Left lobe of liver (tissue), 2 donors: ENCODE results near the gene TMEFF2. TPM values are rescaled to one million over a fixed set of nuclear protein-coding genes. Genes with fewer than 3 reads are reported as not detected.

Source experiments
- ATAC-seq: fragments of 200-7000 bp; cut with Tn5 transposase; one replicate; pipeline ENCODE4 v1.9.1; 2020; ENCODE audit warnings: mild to moderate bottlenecking, moderate library complexity
- DNase-seq: peaks from one replicate; pipeline ENCODE4 v3.0.0-alpha.2; 2020; ENCODE audit warnings: low spot score
- total RNA-seq: library from RNA; stranded (reverse); gene quantifications from one replicate; pipeline ENCODE4 v1.2.1, GENCODE V29; 2021
- donor health status: DM: no; HTN: no; CAD: no; lungs with moderate emphysema.
- donor health status: DM: no; HTN: yes; CAD: no.

TMEFF2 gene
- total RNA-seq, 1 donor from 2014 or later, result not detected

GRCh38 chr2:192026059-192026824, 168.5 kb downstream of the TMEFF2 start:
- ATAC-seq, result no peak
- no peak for DNase-seq

GRCh38 chr2:192025637-192026036, 169.1 kb downstream of the TMEFF2 start:
- DNase-seq (no peak), ATAC-seq (no peak)

- ATAC-seq (no peak), DNase-seq (no peak)
Observed at GRCh38 chr2:192023006-192023405, 171.7 kb downstream of the TMEFF2 start.

DNA sequence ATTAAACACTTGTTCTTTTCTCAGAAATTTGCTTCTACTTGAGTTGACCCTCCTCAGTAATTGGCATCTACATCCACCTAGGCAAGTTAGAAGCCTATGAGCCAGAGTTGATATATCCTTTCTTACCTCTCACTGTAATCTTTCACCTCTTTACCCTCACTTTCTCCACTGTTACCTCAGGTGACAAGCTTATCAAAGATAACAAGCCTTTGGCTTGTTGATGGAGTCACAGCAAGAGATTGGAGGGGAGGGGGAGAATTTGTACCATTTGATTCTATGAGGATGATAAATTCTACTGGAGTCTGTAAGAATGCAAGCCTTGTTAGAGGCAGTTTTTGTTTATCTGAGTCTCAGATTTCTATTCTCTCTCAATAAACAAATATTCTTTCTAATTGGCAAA, 176.9 kb downstream of the TMEFF2 start:
- no peak for DNase-seq
- no peak for ATAC-seq

DNA sequence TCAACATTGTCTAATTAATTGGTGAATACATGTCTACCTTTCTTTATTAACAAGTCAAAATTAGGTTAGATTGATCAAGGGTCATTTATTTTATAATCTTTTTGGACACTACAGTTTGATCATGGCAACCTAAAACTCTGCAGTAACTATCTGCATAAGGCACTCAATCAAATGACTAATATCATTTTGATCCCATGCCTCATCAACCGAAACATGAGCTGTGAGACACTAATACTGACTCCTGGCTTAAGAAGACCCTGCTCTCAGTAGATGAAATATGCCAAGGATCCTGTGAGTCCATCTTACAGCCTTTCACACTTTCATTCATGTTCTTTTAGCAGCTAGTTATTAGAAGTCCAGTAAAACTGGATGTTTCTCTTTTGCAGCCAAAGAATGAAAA, 178.5 kb downstream of the TMEFF2 start:
- DNase-seq, result no peak
- no peak for ATAC-seq

- no peak for DNase-seq
- no peak for ATAC-seq
Observed at GRCh38 chr2:192013211-192013610, 181.5 kb downstream of the TMEFF2 start.

- DNase-seq, result no peak
- ATAC-seq, result no peak
Observed at GRCh38 chr2:192011196-192011595, 183.5 kb downstream of the TMEFF2 start.

DNA sequence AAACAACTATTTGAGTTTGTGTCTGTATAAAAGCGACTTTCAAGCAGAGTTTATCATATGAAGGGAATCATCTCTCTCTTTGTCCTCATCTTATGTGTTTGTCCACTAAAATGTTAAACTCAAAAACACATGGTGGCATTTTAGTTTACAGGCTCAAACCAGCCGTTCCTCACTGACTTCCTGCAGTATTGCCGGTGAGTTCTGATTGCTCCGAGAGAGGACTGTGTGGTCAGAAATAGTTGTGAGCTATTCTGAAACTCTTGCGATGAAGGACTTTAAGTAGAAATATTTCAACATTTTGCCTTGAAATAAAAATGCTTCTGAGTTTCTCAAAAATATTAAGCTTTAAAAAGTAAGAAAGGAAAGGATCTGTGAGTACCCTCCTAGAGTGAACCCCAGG, 184.7 kb downstream of the TMEFF2 start:
- ATAC-seq (no peak), DNase-seq (no peak)

- DNase-seq (no peak), ATAC-seq (no peak)
Observed at GRCh38 chr2:192007581-192008228, 187.0 kb downstream of the TMEFF2 start.

GRCh38 chr2:192005211-192005610, 189.5 kb downstream of the TMEFF2 start:
- ATAC-seq, result no peak

DNA sequence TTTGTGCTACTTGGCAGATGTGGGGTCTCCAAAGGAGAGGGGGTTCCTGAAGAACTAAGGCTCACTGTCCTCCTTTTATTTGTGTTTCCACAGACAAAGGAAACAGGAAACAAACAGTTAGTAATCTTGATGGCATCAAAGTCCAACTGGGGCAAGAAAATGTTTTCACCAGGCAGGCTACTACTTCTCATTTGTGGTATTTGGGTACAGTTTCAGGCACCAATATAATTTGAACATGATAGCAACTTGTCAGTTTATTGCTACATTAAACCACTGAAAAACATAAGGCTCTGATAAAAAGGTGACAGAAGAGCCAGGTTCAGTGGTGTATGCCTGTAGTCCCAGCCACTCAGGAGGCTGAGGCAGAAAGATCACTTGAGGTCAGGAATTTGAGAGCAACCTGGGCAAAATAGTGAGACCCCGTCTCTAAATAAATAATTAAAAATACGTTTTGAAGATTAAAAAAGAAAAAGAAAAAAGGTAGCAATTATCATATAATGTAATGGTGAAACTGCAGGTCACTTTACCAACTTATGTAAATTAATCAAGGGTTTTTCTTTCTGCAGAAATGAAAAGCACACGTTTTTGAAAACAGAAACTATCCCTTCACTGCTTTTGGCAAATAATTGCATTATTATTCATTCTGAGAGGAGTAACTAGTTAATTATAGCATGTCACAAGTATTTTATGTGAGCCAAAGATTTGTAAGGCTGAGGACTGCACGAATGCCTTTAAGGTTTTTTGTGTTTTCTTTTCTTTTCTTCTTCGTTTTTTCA, 190.4 kb downstream of the TMEFF2 start:
- DNase-seq (no peak), ATAC-seq (no peak)

More at GRCh38 chr2:192005211-192005610, 189.5 kb downstream of the TMEFF2 start:
- DNase-seq, result no peak

DNA sequence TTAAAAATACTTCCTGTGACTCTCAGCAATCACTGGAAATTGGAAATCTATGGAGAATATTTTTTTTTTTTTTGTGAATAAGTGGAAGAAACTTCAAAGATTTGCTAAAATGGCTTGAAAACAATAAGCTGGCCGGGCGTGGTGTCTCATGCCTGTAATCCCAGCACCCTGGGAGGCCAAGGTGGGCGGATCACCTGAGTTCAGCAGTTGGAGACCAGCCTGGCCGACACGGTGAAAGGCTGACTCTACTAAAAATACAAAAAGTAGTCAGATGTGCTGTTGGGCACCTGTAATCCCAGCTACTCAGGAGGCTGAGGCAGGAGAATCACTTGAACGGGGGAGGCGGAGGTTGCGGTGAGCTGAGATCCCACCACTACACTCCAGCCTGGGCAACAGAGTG, 192.3 kb downstream of the TMEFF2 start:
- DNase-seq (no peak), ATAC-seq (no peak)

DNA sequence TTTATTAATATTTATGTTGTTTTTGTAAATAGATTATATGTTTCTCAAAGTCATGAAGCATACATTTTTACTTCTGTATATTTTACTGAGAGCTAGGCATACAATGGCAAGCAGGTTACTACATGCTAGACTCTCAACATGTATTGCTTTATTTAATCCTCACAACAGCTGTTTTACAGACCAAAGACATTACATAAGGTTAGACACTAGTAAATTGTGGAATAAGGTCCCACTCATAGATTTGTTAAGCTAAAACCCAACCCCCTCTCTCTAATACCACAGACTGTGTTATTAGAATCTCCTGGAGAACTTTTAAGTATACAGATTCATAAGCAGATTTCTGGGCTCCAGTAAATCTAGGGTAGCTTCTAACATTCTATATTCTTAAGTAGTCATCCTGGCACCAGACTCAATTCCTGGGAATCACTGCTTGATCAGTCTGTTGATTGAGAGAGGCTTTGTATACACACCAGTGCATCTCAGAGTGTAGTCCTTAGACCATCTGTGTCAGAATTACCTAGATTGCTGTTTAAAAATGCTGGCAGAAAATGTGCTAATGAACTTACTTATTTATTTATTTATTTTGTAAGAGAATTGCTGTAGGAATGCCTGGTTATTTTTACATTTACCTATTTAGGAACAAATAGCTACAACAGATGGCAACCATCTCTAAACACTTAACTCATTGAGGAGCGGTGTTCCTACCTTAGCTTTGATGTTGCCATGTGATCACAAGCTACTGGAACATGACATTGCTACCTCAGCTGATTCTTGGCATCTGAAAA, 194.3 kb downstream of the TMEFF2 start:
- ATAC-seq (no peak), DNase-seq (no peak)

- ATAC-seq (no peak), DNase-seq (no peak)
Observed at GRCh38 chr2:191999101-191999841, 195.5 kb downstream of the TMEFF2 start.

DNA sequence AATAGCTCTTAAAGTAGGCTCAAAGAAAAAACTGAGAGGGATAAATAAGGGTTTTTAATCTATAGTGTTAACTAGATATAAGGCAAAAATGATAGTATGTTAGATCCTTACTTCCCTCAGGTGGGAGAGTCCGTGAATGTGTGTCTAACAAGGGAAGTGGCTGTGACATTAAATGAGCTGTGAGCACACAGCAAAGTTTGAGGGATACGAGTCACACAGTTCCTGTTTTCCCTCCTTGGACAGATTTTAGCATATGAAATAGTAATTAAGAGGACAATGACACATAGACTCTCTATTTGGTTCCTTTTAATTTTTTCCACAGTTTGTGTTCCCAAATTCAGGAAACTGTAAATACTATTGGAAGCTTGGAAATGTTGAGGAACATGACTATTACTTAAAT, 199.4 kb downstream of the TMEFF2 start:
- ATAC-seq (no peak), DNase-seq (no peak)

DNA sequence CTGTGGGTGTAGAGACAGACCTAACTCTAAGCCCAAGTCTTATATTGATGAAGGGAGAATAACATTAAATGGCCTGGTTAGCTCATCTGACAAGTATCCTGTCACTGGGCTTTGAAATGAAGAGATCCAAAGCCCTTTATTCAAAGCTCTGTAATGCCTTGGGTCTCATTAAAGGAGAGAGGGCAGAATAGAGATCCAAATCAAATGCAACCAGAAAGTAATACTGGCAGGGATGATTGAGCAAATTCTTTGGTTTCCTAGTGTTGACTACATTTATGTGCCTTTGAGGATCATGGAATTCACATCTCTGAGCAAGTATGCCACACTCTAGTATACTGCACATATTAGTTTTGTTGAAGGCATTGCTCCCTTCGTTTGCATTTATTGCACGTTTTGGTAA, 200.0 kb downstream of the TMEFF2 start:
- no peak for DNase-seq
- ATAC-seq, result no peak

DNA sequence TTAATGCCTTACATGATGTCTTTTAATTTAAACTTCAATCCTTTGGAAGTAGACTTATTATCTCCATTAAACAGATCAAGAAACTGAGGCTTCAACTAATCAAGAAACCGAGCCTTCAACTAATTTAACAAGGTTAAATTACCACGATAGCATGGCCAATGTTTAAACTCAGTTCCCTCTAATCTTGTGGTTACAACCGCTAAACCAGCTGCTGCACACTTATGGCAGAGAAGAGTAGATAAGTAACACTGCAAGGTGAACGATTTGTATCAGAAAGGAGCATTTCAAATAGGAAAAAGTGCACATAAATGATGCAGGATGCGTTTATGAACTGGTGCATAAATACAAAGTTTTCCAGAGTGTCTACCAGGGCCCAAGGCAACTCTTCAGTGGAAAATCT, 203.3 kb downstream of the TMEFF2 start:
- ATAC-seq (no peak), DNase-seq (no peak)

DNA sequence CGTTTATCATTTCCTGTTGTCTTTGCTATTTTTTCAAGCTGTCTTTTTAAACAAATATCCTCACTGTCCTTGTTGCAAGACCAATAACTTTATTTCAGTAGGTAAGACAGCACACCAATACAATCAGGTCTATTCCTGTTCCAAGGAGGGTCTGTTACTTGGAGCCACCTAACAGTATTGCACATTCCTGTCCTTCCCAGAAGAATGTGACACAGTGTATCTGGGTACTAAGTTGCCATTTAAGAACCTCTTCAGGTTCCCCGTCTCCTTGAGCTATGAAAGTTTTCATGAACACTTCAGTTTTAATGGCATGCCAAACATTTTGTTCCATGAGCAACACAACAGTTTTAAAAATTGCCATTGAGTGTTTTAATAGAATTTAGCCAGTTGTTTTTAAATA, 209.0 kb downstream of the TMEFF2 start:
- no peak for ATAC-seq
- DNase-seq, result no peak

GRCh38 chr2:191983591-191983990, 211.1 kb downstream of the TMEFF2 start:
- ATAC-seq, result no peak
- no peak for DNase-seq

DNA sequence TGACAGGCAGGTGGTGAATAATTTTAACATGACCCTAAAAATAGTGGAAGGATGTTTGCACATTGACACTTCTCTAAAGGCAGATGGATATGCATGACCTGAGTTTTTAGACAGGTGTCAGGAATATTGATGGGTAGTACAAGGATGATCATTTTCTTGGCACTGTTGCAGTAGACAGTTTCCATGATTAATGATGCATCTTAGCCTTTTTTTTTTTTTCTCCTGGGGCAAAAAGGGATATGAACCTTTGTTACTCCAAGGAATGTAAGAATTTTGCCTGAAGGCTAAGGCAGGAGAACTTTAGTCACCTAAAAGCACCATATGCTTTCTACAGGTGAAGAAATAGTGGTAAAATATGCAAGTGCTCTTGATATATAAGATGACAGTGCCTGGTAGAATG, 211.5 kb downstream of the TMEFF2 start:
- ATAC-seq (no peak), DNase-seq (no peak)
